ENCODE results near the gene ITGB4.

ITGB4 gene

GRCh38 chr17:75771334-75772281, 50.3 kb downstream of the ITGB4 start:
- no peak for DNase-seq (ENCODE audit: low spot score)

DNA sequence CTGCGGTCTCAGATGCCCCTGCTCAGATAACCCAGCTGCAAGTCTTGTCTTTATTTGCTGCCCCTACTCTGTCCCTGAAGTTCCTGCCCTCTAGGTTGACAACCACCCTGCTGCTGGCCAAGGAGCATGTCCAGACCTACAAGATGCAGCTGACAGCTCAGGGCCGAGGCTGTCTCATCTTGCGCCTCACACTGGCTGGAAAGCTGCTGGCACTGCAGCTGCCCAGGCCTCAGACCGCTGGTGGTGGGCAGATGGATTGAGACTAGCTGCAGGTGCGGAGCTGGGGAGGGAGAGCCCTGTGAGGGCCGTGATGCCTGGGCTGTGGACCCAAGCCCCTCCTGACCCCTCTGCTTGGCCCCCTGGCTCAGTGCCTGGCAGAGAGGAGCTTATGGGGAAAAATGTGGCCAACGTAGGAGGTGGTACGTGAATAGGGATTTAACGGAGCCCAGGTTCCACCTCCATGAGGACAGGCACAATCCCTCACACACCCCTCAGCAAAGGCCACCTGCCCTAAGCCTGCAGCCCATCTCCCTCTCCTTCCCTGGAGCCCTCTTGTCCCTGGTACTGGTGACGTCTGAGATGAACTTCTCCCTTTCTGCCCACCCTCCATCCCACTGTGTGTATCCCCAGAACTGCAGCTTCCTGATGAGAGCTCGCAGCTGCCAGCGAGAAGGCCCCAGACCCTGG, 52.0 kb downstream of the ITGB4 start:
- DNase-seq (ENCODE audit: low spot score) = no peak

DNA sequence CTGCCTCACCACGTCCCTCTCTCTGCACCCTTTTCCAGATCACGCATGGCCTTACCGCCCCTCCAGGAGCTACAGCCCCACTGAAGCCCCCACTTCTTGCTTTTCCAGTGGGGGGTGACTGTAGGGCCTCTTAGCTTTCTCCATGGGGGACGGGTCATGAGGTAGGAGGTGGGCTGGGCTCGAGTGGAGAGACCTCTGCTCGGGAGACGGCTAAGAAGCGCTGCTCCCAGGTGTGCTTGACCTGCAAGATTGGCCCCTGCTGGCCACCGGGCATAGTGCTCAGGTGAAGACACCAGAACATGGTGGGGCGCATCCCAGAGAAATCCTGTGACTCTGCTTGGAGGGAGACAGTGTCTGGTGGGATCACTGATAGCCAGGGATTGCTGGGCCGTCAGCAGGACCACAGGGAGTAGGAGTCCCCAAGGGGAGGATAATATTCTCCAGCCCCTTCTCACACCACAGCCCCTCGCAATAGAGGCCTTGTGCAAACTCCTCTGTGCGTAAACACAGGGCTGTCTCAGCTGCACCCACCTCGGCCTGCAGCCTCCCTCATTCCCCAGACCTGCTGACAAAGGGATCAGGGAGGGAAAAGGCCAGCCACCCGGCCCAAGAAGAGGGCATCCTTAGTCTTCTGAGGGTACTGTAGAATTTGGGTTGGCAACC, 52.7 kb downstream of the ITGB4 start:
- no peak for DNase-seq (ENCODE audit: low spot score)

DNA sequence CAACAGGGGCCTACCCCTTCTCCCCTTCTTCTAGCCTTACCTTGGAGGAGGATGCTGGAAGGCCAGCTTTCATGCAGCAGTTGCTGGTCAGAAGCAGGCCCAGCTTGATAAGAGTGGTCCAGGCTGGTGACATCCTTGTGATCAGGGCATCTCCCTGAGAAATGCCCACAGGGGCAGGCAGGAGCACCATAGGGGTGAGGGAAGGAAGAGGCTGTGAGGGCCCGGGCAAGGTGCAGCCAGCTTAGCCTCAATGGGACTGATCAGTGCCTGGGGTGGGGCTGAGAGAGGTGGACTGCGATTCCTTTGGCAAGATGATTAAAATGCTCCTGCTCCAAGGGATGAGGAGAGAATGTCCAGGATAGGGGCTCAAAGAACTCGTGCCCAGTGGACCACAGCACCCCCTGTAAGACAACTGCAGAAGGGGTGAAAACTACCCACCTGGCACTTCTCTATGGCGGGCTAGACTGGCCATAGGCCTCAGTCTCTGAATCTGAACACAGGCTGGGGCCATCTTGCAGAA, 53.3 kb downstream of the ITGB4 start:
- no peak for DNase-seq (ENCODE audit: low spot score)

DNA sequence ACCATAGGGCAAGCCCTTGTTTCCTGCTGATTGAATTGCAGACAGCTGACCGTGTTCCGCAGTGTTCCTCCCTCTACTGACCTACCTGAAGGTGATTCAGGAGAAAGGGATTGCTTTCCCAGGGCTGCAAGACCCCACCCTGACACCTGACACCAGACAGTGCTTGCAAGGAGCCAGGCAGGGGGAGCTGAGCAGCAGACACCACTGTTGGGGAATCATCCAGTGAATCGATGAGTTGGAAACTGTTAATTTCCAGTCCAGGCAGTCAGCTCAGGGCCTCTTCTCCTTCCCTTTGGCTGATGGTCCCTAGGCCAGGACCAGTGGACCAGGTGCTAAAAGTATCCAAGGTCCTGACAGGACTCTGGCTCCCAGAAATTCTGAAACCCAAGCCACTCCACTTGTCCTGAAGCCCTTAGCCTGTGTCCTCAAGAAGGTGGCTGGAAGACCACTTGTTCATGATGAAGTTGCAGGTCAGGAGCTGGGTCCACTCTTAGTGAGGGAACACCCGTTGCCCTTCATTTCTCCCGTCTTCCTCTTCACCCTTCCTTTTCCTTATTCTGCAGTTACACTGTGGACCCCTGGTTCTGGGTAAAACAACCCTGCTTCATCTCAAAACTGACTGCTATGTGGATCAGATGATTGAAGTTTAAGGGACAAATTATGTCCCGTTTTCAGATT, 53.9 kb downstream of the ITGB4 start:
- peak; percentile 21 for DNase-seq (ENCODE audit: low spot score)

GRCh38 chr17:75776386-75777295, 55.4 kb downstream of the ITGB4 start:
- DNase-seq (ENCODE audit: low spot score) = peak; percentile 75

DNA sequence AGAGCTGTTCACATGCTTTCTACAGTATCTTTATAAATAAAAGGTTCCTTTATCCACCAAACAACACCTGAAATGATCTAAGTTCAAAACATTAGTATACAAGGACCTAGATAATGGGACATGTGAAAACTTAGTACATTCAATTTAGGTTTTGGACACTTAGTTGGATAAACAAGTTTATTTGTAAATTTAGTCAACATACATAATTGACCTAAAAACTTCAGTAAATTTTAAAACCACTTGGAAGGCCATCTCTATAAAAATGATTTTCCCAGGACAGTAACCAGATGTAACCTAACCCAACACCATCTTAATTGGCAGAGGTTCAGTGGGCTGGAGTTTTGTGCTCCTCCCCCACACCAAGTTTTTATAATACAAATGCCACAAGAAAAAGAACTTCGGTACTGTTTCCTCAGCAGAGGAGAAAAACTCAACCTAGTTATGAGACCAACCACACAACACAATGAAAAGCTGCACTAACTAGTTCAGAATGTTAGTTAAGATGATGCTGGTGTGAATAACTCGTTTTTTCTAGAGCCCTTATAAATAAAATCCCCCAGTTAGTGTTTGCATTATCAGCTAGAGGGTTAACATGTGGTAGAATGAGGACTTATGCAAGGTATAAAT, 56.1 kb downstream of the ITGB4 start:
- peak; percentile 28 for DNase-seq (ENCODE audit: low spot score)

DNA sequence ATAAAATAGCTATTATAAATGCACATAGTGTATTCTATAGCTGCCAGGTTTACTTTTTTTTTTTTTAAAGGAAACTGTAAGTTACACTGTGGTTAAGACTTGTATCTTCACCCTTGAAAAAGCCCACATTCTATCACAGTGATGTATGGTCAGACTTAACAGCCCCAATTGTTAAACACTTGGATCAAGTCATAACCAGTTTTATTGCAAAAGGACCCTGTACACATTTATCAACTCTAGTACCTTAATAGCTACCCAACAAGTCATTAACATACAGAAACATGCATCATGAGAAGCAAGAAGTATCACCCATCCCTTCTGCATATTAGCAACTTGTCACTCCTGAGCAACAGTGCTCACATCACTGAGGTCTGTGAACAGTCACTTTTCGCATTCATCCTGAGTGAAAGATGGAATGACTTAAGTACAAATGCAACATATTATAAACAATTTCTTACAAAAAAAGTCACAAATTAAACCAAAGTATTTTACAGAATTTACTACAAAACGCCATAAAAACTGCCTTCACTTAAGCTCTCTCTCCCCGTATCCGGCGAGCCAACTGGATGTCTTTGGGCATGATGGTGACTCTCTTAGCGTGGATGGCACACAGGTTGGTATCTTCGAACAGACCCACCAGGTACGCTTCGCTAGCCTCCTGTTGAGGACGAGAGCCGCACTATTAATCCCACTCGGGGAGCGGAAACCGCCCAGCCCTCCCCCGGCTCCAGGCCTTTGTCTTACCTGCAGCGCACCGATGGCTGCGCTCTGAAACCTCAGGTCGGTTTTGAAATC, 57.0 kb downstream of the ITGB4 start:
- peak; percentile 50 for DNase-seq (ENCODE audit: low spot score)

DNA sequence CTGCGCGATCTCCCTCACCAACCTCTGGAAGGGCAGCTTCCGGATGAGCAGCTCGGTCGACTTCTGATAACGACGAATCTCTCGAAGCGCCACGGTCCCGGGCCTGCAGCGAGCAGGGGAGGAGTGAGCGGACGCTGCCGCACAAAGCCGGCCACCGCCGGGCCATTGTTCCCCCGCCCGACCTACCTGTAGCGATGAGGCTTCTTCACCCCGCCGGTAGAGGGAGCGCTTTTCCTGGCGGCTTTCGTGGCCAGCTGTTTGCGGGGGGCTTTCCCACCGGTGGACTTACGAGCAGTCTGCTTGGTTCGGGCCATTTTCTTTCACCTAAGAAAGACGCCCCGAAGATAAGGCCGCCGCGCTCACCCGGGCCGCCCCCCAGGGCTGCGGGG, 57.6 kb downstream of the ITGB4 start:
- peak; percentile 90 for DNase-seq (ENCODE audit: low spot score)

GRCh38 chr17:75779250-75779986, 58.2 kb downstream of the ITGB4 start:
- peak; percentile 100 for DNase-seq (ENCODE audit: low spot score)

- DNase-seq (ENCODE audit: low spot score) = no peak
These were observed 59.0 kb downstream of the ITGB4 start for GRCh38 chr17:75779987-75780889.

- DNase-seq (ENCODE audit: low spot score) = peak; percentile 80
These were observed 62.0 kb downstream of the ITGB4 start for GRCh38 chr17:75783069-75783783.

DNA sequence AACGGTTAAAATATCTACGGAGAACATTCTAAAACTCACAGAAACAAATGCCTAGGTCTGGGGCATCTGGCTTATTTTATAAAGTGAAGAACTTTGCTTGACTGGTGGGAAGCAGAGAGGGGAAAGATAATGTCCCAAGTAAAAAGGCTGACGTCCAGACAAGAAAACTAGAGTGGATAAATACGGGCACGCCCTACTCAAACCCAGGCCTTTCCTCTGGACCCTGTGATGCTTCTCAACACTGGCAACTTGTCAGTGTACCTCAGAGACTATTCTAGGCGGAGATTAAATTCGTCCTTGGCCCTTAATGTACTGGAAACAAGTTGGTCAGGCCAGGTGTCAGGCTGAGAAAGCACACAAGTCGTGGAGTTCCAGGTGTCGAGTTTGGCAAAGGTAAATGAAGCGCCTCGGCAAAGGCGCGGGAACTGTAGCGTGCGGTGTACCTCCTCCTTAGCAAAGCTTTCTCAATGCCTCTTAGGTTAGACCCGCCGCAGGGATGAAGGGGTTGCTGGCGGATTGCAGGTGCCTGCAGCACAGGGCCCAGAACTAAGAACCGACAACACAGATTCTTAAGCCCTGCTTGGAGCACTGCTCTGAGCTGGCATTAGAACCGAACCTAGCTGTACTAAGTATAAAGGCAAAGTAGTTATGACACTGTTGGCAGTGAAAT, 62.7 kb downstream of the ITGB4 start:
- DNase-seq (ENCODE audit: low spot score) = no peak

GRCh38 chr17:75784473-75785015, 63.3 kb downstream of the ITGB4 start, which contains the start of gene UNK:
TSS of gene UNK (plus strand) at chr17:75784806. CDS start at chr17:75784881, 75 bp downstream.
- DNase-seq (ENCODE audit: low spot score) = peak; percentile 99

- DNase-seq (ENCODE audit: low spot score) = no peak
These were observed 64.0 kb downstream of the ITGB4 start for GRCh38 chr17:75785016-75785890.
